GM12878 (cell line): Measurements from ENCODE around the gene SCAI. TPM values are rescaled to one million over a fixed set of nuclear protein-coding genes. Genes with fewer than 3 reads are reported as not detected.

ENCODE experiments used
- ATAC-seq: fragments of 200-7000 bp; cut with Tn5 transposase; 3 replicates; pipeline ENCODE4 v1.9.1; 2020; ENCODE audit warnings: mild to moderate bottlenecking, moderate library complexity
- BruUV-seq: library from RNA; stranded (reverse); fragments of 400-500 nt; replicated peaks from 2 replicates; lab custom pipeline; 2021; lab: Mats Ljungman, UMichigan
- CTCF ChIA-PET: fragments of 300-600 bp; sonication (Branson Sonifier 250); formaldehyde crosslinking; extraction: SDS; loops from one replicate; lab custom pipeline; 2021; ENCODE audit warnings: inconsistent platforms; lab: Yijun Ruan, JAX
- POLR2A ChIA-PET: fragments of 350-600 bp; formaldehyde crosslinking; extraction: SDS; loops from one replicate; lab custom pipeline; 2021; ENCODE audit warnings: inconsistent platforms; lab: Charles Lee
- RAD21 ChIA-PET: fragments of 300-600 bp; sonication (Branson Sonifier 250); formaldehyde crosslinking; loops from one replicate; lab custom pipeline; 2023; ENCODE audit warnings: antibody characterized with exemption; ENCODE audit not compliant: unreplicated experiment; lab: Charles Lee
- SMC1A ChIA-PET: fragments of 300-600 bp; sonication (Branson Sonifier 250); formaldehyde crosslinking; loops from one replicate; lab custom pipeline; 2023; ENCODE audit not compliant: unreplicated experiment, uncharacterized antibody; lab: Charles Lee
- DNase-seq: peaks from one replicate; pipeline ENCODE4 v3.0.0-alpha.2; 2011; ENCODE audit warnings: low read depth, low spot score
- FAIRE-seq: peaks from 3 replicates; lab custom pipeline; 2011; peaks lifted over from hg19 to GRCh38; lab: Jason Lieb, UNC
- H2AFZ ChIP-seq: 2 replicates; pipeline ENCODE4 v1.6.0; 2011; ENCODE audit warnings: low read depth, low read length, control low read depth; ENCODE audit not compliant: control insufficient read depth
- H3K27ac ChIP-seq: 2 replicates; pipeline ENCODE4 v1.5.1; 2011; ENCODE audit warnings: control low read depth; ENCODE audit not compliant: control insufficient read depth, insufficient read depth
- H3K27me3 ChIP-seq, 2 experiments: replicated peaks in 1 of 2; 2 replicates each; pipeline versions ENCODE4 v1.6.0 to v1.6.1; 2011; ENCODE audit warnings: low read length in 1 of 2; ENCODE audit not compliant: control insufficient read depth in 2 of 2, insufficient read depth in 2 of 2
- H3K36me3 ChIP-seq, 2 experiments: 2 replicates each; pipeline ENCODE4 v1.5.1; 2011; ENCODE audit warnings: low read length in 1 of 2; ENCODE audit not compliant: control insufficient read depth in 2 of 2, insufficient read depth in 2 of 2
- H3K4me1 ChIP-seq: 2 replicates; pipeline ENCODE4 v1.6.1; 2011; ENCODE audit warnings: mild to moderate bottlenecking, low read length, moderate library complexity, mixed read lengths; ENCODE audit not compliant: control insufficient read depth, insufficient read depth
- H3K4me2 ChIP-seq: 2 replicates; pipeline ENCODE4 v1.6.0; 2011; ENCODE audit warnings: control low read depth; ENCODE audit not compliant: control insufficient read depth, insufficient read depth
- H3K4me3 ChIP-seq: fragments of 200-600 bp; sonication (generic); 2 replicates; pipeline ENCODE4 v1.5.1; 2016
- H3K79me2 ChIP-seq: 2 replicates; pipeline ENCODE4 v1.6.0; 2011; ENCODE audit warnings: low read length; ENCODE audit not compliant: control insufficient read depth, insufficient read depth
- H3K9ac ChIP-seq: 2 replicates; pipeline ENCODE4 v1.8.0; 2011; ENCODE audit warnings: low read length, control low read depth, mixed read lengths; ENCODE audit not compliant: control insufficient read depth, insufficient read depth
- H3K9me3 ChIP-seq: replicated peaks from 3 replicates; pipeline ENCODE4 v1.5.1; 2011; ENCODE audit warnings: mild to moderate bottlenecking, low read length; ENCODE audit not compliant: control insufficient read depth, insufficient read depth
- H4K20me1 ChIP-seq: 2 replicates; pipeline ENCODE4 v1.6.0; 2011; ENCODE audit not compliant: control insufficient read depth, insufficient read depth
- GABPA ChIP-seq: IDR thresholded peaks from 2 replicates; pipeline ENCODE4 v1.6.1; 2014; ENCODE audit warnings: antibody characterized with exemption, low read depth, mild to moderate bottlenecking, inconsistent platforms
- GATAD2B ChIP-seq: fragments of 450-650 bp; conservative IDR thresholded peaks from 2 replicates; pipeline ENCODE4 v1.6.1; 2017; ENCODE audit warnings: low read depth, mild to moderate bottlenecking, moderate library complexity
- JUNB ChIP-seq: IDR thresholded peaks from 2 replicates; pipeline ENCODE4 v1.6.1; 2016; ENCODE audit warnings: antibody characterized with exemption, mild to moderate bottlenecking
- NBN ChIP-seq: fragments of 450-650 bp; IDR thresholded peaks from 2 replicates; pipeline ENCODE4 v1.6.1; 2016
- NFYA ChIP-seq: IDR thresholded peaks from 2 replicates; pipeline ENCODE4 v1.6.1; 2011; ENCODE audit warnings: low read depth, mild to moderate bottlenecking, low read length, improper control_type of control experiment, borderline replicate concordance
- POU2F2 ChIP-seq: IDR thresholded peaks from 3 replicates; pipeline ENCODE4 v1.6.1; 2011; ENCODE audit warnings: low read depth, mild to moderate bottlenecking, low read length, borderline replicate concordance
- SUZ12 ChIP-seq: fragments of 200-600 bp; sonication (generic); IDR thresholded peaks from one replicate; pipeline ENCODE4 v1.6.1; 2018; ENCODE audit warnings: antibody characterized with exemption, mild to moderate bottlenecking; ENCODE audit not compliant: unreplicated experiment
- TAF1 ChIP-seq: IDR thresholded peaks from 2 replicates; pipeline ENCODE4 v1.6.1; 2011; ENCODE audit warnings: mild to moderate bottlenecking, low read depth, low read length, borderline replicate concordance
- WGBS: methylation state at CpG from one replicate; pipeline ENCODE4 v1.1.6; 2016; ENCODE audit warnings: low lambda C conversion rate; ENCODE audit not compliant: insufficient replicate concordance, insufficient coverage; ENCODE audit errors: missing lambda C conversion rate; 5-methylcytosine and 5-hydroxymethylcytosine counted together
- in situ Hi-C: fragments of 300-500 bp; cut with MboI; formaldehyde crosslinking; loops from 9 replicates; pipeline ENCODE4 v1.14.3; 2018; ENCODE audit warnings: mixed read lengths
- intact Hi-C: fragments of 100-400 bp; cut with micrococcal nuclease; formaldehyde crosslinking; loops from one replicate; pipeline ENCODE4 v1.14.2; 2022; ENCODE audit not compliant: unreplicated experiment
- polyA plus RNA-seq, 11 experiments: library from polyadenylated mRNA; depleted of rRNA in 4 of 11; unstranded in 6 of 11; stranded (reverse) in 5 of 11; fragments of >200 nt; fragmentation: Nextera tagmentation in 4 of 11; fragmentation: Illumina TruSeq in 1 of 11; extraction: Ambion mirVana in 4 of 11; extraction: Trizol in 1 of 11; gene quantifications; 1 replicate in 1 of 11; 2 replicates in 10 of 11; pipeline versions ENCODE4 v1.2.1 to v1.2.3, GENCODE V29; 2011 to 2016; ENCODE audit warnings: inconsistent platforms in 2 of 11, missing spikeins in 2 of 11, low read depth in 1 of 11
- total RNA-seq, 4 experiments: library from RNA; depleted of rRNA in 3 of 4; stranded (reverse); fragments of >200 nt in 3 of 4; fragmentation: Illumina TruSeq in 1 of 4; extraction: Trizol in 1 of 4; gene quantifications; 2 replicates each; pipeline versions ENCODE4 v1.2.1 to v1.2.3, GENCODE V29; 2013 to 2021
- TF ChIP-seq, protein P1 (sequence below): fragments of 450-650 bp; IDR thresholded peaks from 2 replicates; pipeline ENCODE4 v1.6.1; 2017; ENCODE audit warnings: borderline replicate concordance
- TF ChIP-seq, protein P2 (sequence below): fragments of 450-650 bp; formaldehyde crosslinking; IDR thresholded peaks from 2 replicates; pipeline ENCODE4 v1.4.0; 2022; ENCODE audit warnings: mild to moderate bottlenecking, moderate library complexity
- TF ChIP-seq, protein P3 (sequence below): fragments of 150-350 bp; IDR thresholded peaks from 2 replicates; pipeline ENCODE4 v1.6.1; 2016; ENCODE audit warnings: low read depth, low read length

Gene SCAI
- total and polyA plus RNA-seq, 10 of the 15 experiments (the other 5 are each of a cell fraction or from before 2014, with no cell fraction given), result 0.52 to 8.8 (median 5.1) TPM

DNA sequence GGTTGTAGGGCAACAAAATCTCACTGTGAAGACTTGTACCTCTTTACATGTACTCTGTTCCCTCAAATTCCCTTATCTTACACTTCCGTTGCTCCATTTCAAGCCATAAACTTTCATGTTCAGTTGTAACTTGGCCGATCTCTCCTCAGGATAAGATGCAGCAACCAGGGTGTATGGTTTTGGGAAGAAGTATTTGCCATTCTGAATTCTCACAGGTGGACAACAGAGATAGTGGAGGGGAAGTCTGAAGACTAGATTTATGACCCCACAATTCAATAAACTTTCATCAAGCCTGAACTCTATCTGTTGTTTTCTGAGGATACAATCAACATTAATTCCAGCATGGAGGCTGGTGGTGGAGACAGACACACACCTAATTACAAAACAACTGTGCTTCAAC is 229.9 kb downstream of the SCAI start (continued):
- TF ChIP-seq, protein P1, sequence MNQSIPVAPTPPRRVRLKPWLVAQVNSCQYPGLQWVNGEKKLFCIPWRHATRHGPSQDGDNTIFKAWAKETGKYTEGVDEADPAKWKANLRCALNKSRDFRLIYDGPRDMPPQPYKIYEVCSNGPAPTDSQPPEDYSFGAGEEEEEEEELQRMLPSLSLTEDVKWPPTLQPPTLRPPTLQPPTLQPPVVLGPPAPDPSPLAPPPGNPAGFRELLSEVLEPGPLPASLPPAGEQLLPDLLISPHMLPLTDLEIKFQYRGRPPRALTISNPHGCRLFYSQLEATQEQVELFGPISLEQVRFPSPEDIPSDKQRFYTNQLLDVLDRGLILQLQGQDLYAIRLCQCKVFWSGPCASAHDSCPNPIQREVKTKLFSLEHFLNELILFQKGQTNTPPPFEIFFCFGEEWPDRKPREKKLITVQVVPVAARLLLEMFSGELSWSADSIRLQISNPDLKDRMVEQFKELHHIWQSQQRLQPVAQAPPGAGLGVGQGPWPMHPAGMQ, result no peak
- TF ChIP-seq, protein P2, sequence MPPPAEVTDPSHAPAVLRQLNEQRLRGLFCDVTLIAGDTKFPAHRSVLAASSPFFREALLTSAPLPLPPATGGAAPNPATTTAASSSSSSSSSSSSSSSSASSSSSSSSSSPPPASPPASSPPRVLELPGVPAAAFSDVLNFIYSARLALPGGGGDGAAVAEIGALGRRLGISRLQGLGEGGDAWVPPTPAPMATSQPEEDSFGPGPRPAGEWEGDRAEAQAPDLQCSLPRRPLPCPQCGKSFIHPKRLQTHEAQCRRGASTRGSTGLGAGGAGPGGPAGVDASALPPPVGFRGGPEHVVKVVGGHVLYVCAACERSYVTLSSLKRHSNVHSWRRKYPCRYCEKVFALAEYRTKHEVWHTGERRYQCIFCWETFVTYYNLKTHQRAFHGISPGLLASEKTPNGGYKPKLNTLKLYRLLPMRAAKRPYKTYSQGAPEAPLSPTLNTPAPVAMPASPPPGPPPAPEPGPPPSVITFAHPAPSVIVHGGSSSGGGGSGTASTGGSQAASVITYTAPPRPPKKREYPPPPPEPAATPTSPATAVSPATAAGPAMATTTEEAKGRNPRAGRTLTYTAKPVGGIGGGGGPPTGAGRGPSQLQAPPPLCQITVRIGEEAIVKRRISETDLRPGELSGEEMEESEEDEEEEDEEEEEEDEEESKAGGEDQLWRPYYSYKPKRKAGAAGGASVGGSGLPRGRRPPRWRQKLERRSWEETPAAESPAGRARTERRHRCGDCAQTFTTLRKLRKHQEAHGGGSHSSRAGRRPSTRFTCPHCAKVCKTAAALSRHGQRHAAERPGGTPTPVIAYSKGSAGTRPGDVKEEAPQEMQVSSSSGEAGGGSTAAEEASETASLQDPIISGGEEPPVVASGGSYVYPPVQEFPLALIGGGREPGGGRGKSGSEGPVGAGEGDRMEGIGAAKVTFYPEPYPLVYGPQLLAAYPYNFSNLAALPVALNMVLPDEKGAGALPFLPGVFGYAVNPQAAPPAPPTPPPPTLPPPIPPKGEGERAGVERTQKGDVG, result no peak
- no peak for TF ChIP-seq GATAD2B
- no peak for TF ChIP-seq NFYA

DNA sequence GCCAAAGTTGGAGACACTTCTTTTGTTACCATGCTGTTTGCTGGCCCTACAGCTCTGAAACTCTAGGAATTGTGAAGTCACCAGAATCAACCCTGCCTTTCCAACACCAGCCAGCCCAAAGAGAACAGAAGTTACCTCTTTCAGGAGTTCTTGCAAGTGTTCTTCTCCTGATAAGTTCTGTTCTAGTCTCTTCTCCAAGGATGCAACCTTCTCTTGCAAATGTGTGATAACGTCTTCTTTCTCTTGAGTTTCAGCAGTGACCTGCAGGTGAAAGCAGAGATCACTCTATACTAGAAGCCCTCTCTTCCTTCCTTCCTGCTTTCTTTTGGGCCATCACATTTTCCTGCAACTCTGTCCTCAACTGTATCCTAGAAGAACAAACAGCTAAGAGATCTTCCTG is 231.6 kb downstream of the SCAI start:
- Histone ChIP-seq H3K4me3 (no peak overlapping the region), H4K20me1 (no peaks in the 10 kb centered on the region), H3K27me3 (no peaks in the 10 kb centered on the region), H3K9ac (no peak overlapping the region), H3K4me2 (no peak overlapping the region), H3K79me2 (no peaks in the 10 kb centered on the region), H3K27ac (no peak overlapping the region), H3K9me3 (no peaks in the 10 kb centered on the region), H3K36me3 (peaks cover 5 to 11% of the 10 kb centered on the region in 2 experiments; a peak in 3 of 4 replicates), H3K4me1 (no peaks in the 10 kb centered on the region), H2AFZ (no peak overlapping the region)
- DNase-seq, result no peak
- ChIA-PET SMC1A (interaction anchor here (1.5 kb wide), 1 partner anchor 18 kb away, joined by 6 read pairs; no protein-coding TSS in a partner anchor), RAD21 (no interaction called here), CTCF (interaction anchor here (0.8 kb wide), 1 partner anchor 235 kb away, joined by 3 read pairs; no protein-coding TSS in a partner anchor), POLR2A (no interaction called here)
- no TSS peak for BruUV-seq
- ATAC-seq, result no peak
- intact Hi-C loops (no loop called here), in situ Hi-C loops (no loop called here)
- no peak for FAIRE-seq
- WGBS, result 47% methylated on average over 1 of the region's 1 CpG
- no peak for TF ChIP-seq POU2F2
- TF ChIP-seq GABPA, result no peak
- no peak for TF ChIP-seq NBN
- TF ChIP-seq JUNB, result no peak
- no peak for TF ChIP-seq TAF1
- no peak for TF ChIP-seq SUZ12
- TF ChIP-seq, protein P3, sequence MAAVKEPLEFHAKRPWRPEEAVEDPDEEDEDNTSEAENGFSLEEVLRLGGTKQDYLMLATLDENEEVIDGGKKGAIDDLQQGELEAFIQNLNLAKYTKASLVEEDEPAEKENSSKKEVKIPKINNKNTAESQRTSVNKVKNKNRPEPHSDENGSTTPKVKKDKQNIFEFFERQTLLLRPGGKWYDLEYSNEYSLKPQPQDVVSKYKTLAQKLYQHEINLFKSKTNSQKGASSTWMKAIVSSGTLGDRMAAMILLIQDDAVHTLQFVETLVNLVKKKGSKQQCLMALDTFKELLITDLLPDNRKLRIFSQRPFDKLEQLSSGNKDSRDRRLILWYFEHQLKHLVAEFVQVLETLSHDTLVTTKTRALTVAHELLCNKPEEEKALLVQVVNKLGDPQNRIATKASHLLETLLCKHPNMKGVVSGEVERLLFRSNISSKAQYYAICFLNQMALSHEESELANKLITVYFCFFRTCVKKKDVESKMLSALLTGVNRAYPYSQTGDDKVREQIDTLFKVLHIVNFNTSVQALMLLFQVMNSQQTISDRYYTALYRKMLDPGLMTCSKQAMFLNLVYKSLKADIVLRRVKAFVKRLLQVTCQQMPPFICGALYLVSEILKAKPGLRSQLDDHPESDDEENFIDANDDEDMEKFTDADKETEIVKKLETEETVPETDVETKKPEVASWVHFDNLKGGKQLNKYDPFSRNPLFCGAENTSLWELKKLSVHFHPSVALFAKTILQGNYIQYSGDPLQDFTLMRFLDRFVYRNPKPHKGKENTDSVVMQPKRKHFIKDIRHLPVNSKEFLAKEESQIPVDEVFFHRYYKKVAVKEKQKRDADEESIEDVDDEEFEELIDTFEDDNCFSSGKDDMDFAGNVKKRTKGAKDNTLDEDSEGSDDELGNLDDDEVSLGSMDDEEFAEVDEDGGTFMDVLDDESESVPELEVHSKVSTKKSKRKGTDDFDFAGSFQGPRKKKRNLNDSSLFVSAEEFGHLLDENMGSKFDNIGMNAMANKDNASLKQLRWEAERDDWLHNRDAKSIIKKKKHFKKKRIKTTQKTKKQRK, result no peak
